Heart left ventricle (tissue), 13 donors: ENCODE data around the gene LYRM4.
A peak's percentile ranks its signal among the peaks of the same experiment; 100 is the strongest.

Source experiments
- CTCF ChIP-seq, 12 donors: fragments of 200-600 bp; sonication (generic) in 4 of 12; IDR thresholded peaks; one replicate each; pipeline versions ENCODE4 v1.5.0 to v1.8.0; 2018 to 2022; ENCODE audit warnings: antibody characterized with exemption in 12 of 12, mild to moderate bottlenecking in 5 of 12
- POLR2A ChIP-seq, 2 donors: fragments of 450-650 bp; IDR thresholded peaks; one replicate each; pipeline ENCODE4 v1.6.1; 2017; ENCODE audit warnings: antibody characterized with exemption in 2 of 2, mild to moderate bottlenecking in 2 of 2, moderate library complexity in 2 of 2
- donor health status: ischemic (EF 13 %, LVEDD 7.1; RV severe dilation, severe dysfunction).
- donor health status: DM: no; HTN: yes; CAD: no.
- donor health status: DM: no; HTN: no; CAD: no.
- donor health status: ischemic (EF 25% LVEDD 6.9; RV normal size, moderate dysfunction).
- donor health status: ischemic (EF 25% LVEDD 5.7; RV mildly dilated, moderate dysfunction).
- donor health status: ischemic (EF 35%, LVEDD 5.7; RV mildly dilated, moderate dysfunction).
- donor health status: nonischemic (EF 11% LVEDD 7.7; RV severe dilation, severe dysfunction).
- donor health status: DM: yes; HTN: yes; CAD: no.
- donor health status: PGD.
- donor health status: ischemic (EF 29% LVEDD 5.4; RV normal size, mild dysfunction).
- donor health status: nonischemic (EF 23%, LVEDD 6.1; RV moderate dilation, normal function).

- TF ChIP-seq CTCF (IDR thresholded peaks at IDR 0.05) (peak in 1 of 12 donors; percentile 2), POLR2A (IDR thresholded peaks at IDR 0.05) (no peak)
These were observed 9.8 kb downstream of the LYRM4 start for GRCh38 chr6:5250911-5251310.
